PC-3 (cell line): ENCODE measurements around the gene AFF3. TPM values are rescaled to one million over a fixed set of nuclear protein-coding genes. Genes with fewer than 3 reads are reported as not detected.

Experiments used
- ATAC-seq: fragments of 200-7000 bp; cut with Tn5 transposase; 2 replicates; pipeline ENCODE4 v1.9.1; 2020; ENCODE audit warnings: mild to moderate bottlenecking, moderate library complexity
- BruUV-seq: library from RNA; stranded (reverse); fragments of 400-500 nt; replicated peaks from 2 replicates; lab custom pipeline; 2021; lab: Mats Ljungman, UMichigan
- CTCF ChIA-PET: fragments of 300-600 bp; sonication (Branson Sonifier 250); formaldehyde crosslinking; loops from one replicate; lab custom pipeline; 2022; ENCODE audit warnings: antibody characterized with exemption; lab: Charles Lee
- POLR2A ChIA-PET: fragments of 300-600 bp; sonication (Branson Sonifier 250); formaldehyde crosslinking; loops from one replicate; lab custom pipeline; 2022; ENCODE audit warnings: antibody characterized with exemption; ENCODE audit not compliant: unreplicated experiment; lab: Charles Lee
- DNase-seq: peaks from one replicate; pipeline ENCODE4 v3.0.0-alpha.2; 2015
- H2AFZ ChIP-seq: fragments of 300-600 bp; sonication (generic); 2 replicates; pipeline ENCODE4 v1.6.0; 2016; ENCODE audit warnings: antibody characterized with exemption, low read length
- H3F3A ChIP-seq: fragments of 300-600 bp; sonication (generic); one replicate; pipeline ENCODE4 v1.6.0; 2017; ENCODE audit warnings: antibody characterized with exemption, low read length, control low read depth, mild to moderate bottlenecking; ENCODE audit not compliant: unreplicated experiment
- H3K27ac ChIP-seq: fragments of 300-600 bp; sonication (generic); 2 replicates; pipeline ENCODE4 v1.5.1; 2016; ENCODE audit warnings: mild to moderate bottlenecking, low read length
- H3K27me3 ChIP-seq: fragments of 300-600 bp; sonication (generic); 2 replicates; pipeline ENCODE4 v1.6.1; 2016; ENCODE audit warnings: low read length, mixed read lengths
- H3K36me3 ChIP-seq: fragments of 300-600 bp; sonication (generic); 2 replicates; pipeline ENCODE4 v1.6.1; 2016; ENCODE audit warnings: low read depth, mixed run types, low read length, mixed read lengths
- H3K4me1 ChIP-seq: fragments of 300-600 bp; sonication (generic); 2 replicates; pipeline ENCODE4 v1.5.1; 2016; ENCODE audit warnings: low read length; ENCODE audit not compliant: insufficient read depth
- H3K4me2 ChIP-seq: fragments of 300-600 bp; sonication (generic); 2 replicates; pipeline ENCODE4 v1.6.0; 2016; ENCODE audit warnings: low read length
- H3K4me3 ChIP-seq: fragments of 300-600 bp; sonication (generic); 2 replicates; pipeline ENCODE4 v1.5.1; 2016; ENCODE audit warnings: mild to moderate bottlenecking, low read length, mixed read lengths
- H3K79me2 ChIP-seq: fragments of 300-600 bp; sonication (generic); 2 replicates; pipeline ENCODE4 v1.6.1; 2017; ENCODE audit warnings: low read length, mixed read lengths
- H3K9ac ChIP-seq: fragments of 300-600 bp; sonication (generic); 2 replicates; pipeline ENCODE4 v1.6.0; 2016; ENCODE audit warnings: mild to moderate bottlenecking, low read length
- H3K9me2 ChIP-seq: fragments of 300-600 bp; sonication (generic); replicated peaks from 2 replicates; pipeline ENCODE4 v1.6.1; 2016; ENCODE audit warnings: mixed run types, low read length, mixed read lengths
- H3K9me3 ChIP-seq: fragments of 300-600 bp; sonication (generic); 2 replicates; pipeline ENCODE4 v1.6.1; 2016; ENCODE audit warnings: low read length, mixed read lengths
- H4K20me1 ChIP-seq: fragments of 300-600 bp; sonication (generic); 2 replicates; pipeline ENCODE4 v1.6.1; 2016; ENCODE audit warnings: low read length, mixed read lengths
- CTCF ChIP-seq: fragments of 300-600 bp; sonication (generic); conservative IDR thresholded peaks from 2 replicates; pipeline ENCODE4 v1.5.1; 2017; ENCODE audit warnings: antibody characterized with exemption, low read depth, mild to moderate bottlenecking, low read length
- EZH2 ChIP-seq: fragments of 300-600 bp; sonication (generic); IDR thresholded peaks from one replicate; pipeline ENCODE4 v1.6.1; 2017; ENCODE audit warnings: antibody characterized with exemption, mild to moderate bottlenecking, low read length; ENCODE audit not compliant: unreplicated experiment
- EZH2phosphoT487 ChIP-seq: fragments of 300-600 bp; sonication (generic); IDR thresholded peaks from 2 replicates; pipeline ENCODE4 v1.6.1; 2018; ENCODE audit warnings: mild to moderate bottlenecking, antibody characterized with exemption, low read length, borderline replicate concordance
- intact Hi-C: fragments of 100-400 bp; cut with micrococcal nuclease; formaldehyde crosslinking; loops from 2 replicates; pipeline ENCODE4 v1.9.0; 2023
- total RNA-seq: library from RNA; depleted of rRNA; stranded (reverse); fragments of >200 nt; gene quantifications from 2 replicates; pipeline ENCODE4 v1.2.3, GENCODE V29; 2014

Gene AFF3
- total RNA-seq, 1 experiment from 2014 or later, result 0.04 TPM

GRCh38 chr2:99938250-99938649 is 204.1 kb downstream of the AFF3 start:
- BruUV-seq, result no TSS peak
- ChIA-PET CTCF (interaction anchor here (0.7 kb wide), 1 partner anchor 8 kb away, joined by 6 read pairs; no protein-coding TSS in a partner anchor), POLR2A (no interaction called here)
- H3K79me2 ChIP-seq, result no peaks in the 10 kb centered on the region
- ATAC-seq (no peak), DNase-seq (no peak)
- no peak overlapping the region for H3K4me2 ChIP-seq
- no peaks in the 10 kb centered on the region for H3K36me3 ChIP-seq
- no peak overlapping the region for H3K4me3 ChIP-seq
- no peaks in the 10 kb centered on the region for H3K27me3 ChIP-seq
- no peak overlapping the region for H3K9ac ChIP-seq
- no peaks in the 10 kb centered on the region for H4K20me1 ChIP-seq
- no peaks in the 10 kb centered on the region for H3K9me2 ChIP-seq
- no peaks in the 10 kb centered on the region for H3F3A ChIP-seq
- H2AFZ ChIP-seq, result no peak overlapping the region
- no peak overlapping the region for H3K27ac ChIP-seq
- no peaks in the 10 kb centered on the region for H3K9me3 ChIP-seq
- no peaks in the 10 kb centered on the region for H3K4me1 ChIP-seq
- no peak for TF ChIP-seq EZH2phosphoT487
- TF ChIP-seq EZH2, result no peak
- no peak for TF ChIP-seq CTCF
- intact Hi-C loops, result no loop called here

GRCh38 chr2:99936065-99936464 is 206.3 kb downstream of the AFF3 start:
- no peak overlapping the region for H3K9ac ChIP-seq
- POLR2A ChIA-PET, result no interaction called here
- TF ChIP-seq EZH2, result no peak
- no peak for TF ChIP-seq EZH2phosphoT487
- TF ChIP-seq CTCF, result no peak
- no peaks in the 10 kb centered on the region for H4K20me1 ChIP-seq
- no peaks in the 10 kb centered on the region for H3K27me3 ChIP-seq
- no peaks in the 10 kb centered on the region for H3K4me1 ChIP-seq
- no peaks in the 10 kb centered on the region for H3K9me2 ChIP-seq
- H3K4me3 ChIP-seq, result no peak overlapping the region
- H3F3A ChIP-seq, result no peaks in the 10 kb centered on the region
- H3K4me2 ChIP-seq, result no peak overlapping the region
- no peak overlapping the region for H3K27ac ChIP-seq
- no peak for DNase-seq
- no peak for ATAC-seq
- H3K79me2 ChIP-seq, result no peaks in the 10 kb centered on the region
- H3K36me3 ChIP-seq, result no peaks in the 10 kb centered on the region
- no peak overlapping the region for H2AFZ ChIP-seq
- no peaks in the 10 kb centered on the region for H3K9me3 ChIP-seq
- CTCF ChIA-PET, result no interaction called here
- BruUV-seq, result no TSS peak
- intact Hi-C loops, result no loop called here

GRCh38 chr2:99935662-99936061 is 206.7 kb downstream of the AFF3 start:
- ATAC-seq, result no peak
- no peaks in the 10 kb centered on the region for H3K27me3 ChIP-seq
- intact Hi-C loops, result no loop called here
- no peaks in the 10 kb centered on the region for H3K36me3 ChIP-seq
- H3K79me2 ChIP-seq, result no peaks in the 10 kb centered on the region
- no peaks in the 10 kb centered on the region for H3F3A ChIP-seq
- ChIA-PET CTCF (no interaction called here), POLR2A (no interaction called here)
- H3K4me2 ChIP-seq, result no peak overlapping the region
- TF ChIP-seq EZH2 (no peak), CTCF (no peak), EZH2phosphoT487 (no peak)
- H3K9ac ChIP-seq, result no peak overlapping the region
- H2AFZ ChIP-seq, result no peak overlapping the region
- H3K4me3 ChIP-seq, result no peak overlapping the region
- no peaks in the 10 kb centered on the region for H3K9me3 ChIP-seq
- H4K20me1 ChIP-seq, result no peaks in the 10 kb centered on the region
- DNase-seq, result no peak
- no peak overlapping the region for H3K27ac ChIP-seq
- H3K9me2 ChIP-seq, result no peaks in the 10 kb centered on the region
- no TSS peak for BruUV-seq
- no peaks in the 10 kb centered on the region for H3K4me1 ChIP-seq
